Colonic mucosa (tissue), 4 donors: ENCODE data around the gene CASR. TPM values are rescaled to one million over a fixed set of nuclear protein-coding genes. Genes with fewer than 3 reads are reported as not detected.

Experiments
- DNase-seq: peaks from one replicate; pipeline ENCODE4 v3.0.0-alpha.2; 2020
- H3K27ac ChIP-seq: fragments of 200-600 bp; one replicate; pipeline ENCODE4 v1.8.0; 2021
- H3K27me3 ChIP-seq: fragments of 200-600 bp; one replicate; pipeline ENCODE4 v1.8.0; 2021
- H3K36me3 ChIP-seq: fragments of 200-600 bp; one replicate; pipeline ENCODE4 v1.8.0; 2021
- H3K4me1 ChIP-seq: fragments of 200-600 bp; one replicate; pipeline ENCODE4 v1.8.0; 2021; ENCODE audit warnings: mild to moderate bottlenecking
- H3K4me3 ChIP-seq: fragments of 200-600 bp; one replicate; pipeline ENCODE4 v1.8.0; 2021
- H3K9ac ChIP-seq, 2 donors: one replicate each; pipeline ENCODE4 v1.7.0; 2013; ENCODE audit warnings: control low read depth in 2 of 2, low read depth in 2 of 2, low read length in 2 of 2
- H3K9me3 ChIP-seq: fragments of 200-600 bp; one replicate; pipeline ENCODE4 v1.8.0; 2021
- intact Hi-C: fragments of 100-400 bp; cut with DNase I; formaldehyde crosslinking; loops from one replicate; pipeline ENCODE4 v1.14.1; 2022
- total RNA-seq, 2 donors: library from RNA; stranded (reverse); fragmentation: NEBNext Ultra II Directional in 1 of 2; extraction: Animal tissue kit (Norgen Biotek cat#: 25700) in 1 of 2; gene quantifications; one replicate each; pipeline ENCODE4 v1.2.1, GENCODE V29; 2021
- TF ChIP-seq, protein P1 (sequence below): fragments of 200-600 bp; IDR thresholded peaks from one replicate; pipeline ENCODE4 v1.8.0; 2022; ENCODE audit warnings: antibody characterized with exemption, mild to moderate bottlenecking
- donor health status: healthy.
- donor health status: DM: no; HTN: no; CAD: no.
- donor health status: DM: no; HTN: no; CAD: no.

CASR gene
- total RNA-seq, 2 donors from 2014 or later = 0.16 to 0.22 TPM

DNA sequence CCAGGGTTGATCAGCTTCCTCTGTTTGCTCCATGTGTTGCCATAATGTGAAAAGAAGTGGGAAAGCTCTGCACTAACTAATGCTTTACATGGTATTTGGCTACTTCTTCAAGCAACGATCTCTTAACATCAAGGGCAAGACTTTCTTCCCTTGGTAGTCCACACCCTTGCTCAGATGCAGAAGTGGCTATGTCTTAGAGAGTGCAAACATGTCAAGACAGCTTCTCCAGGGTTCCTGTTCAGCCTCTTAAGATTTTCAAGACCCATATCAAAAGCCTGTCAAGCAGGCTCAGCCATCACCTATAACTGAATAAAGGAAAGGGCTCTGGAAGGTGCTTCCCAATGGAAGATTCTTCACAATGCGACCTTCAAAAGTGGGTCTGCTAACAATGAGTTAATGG lies 76.7 kb downstream of the CASR start:
- Histone ChIP-seq H3K4me3 (no peak overlapping the region), H3K9me3 (no peaks in the 10 kb centered on the region), H3K9ac (no peak overlapping the region), H3K36me3 (no peaks in the 10 kb centered on the region), H3K4me1 (no peaks in the 10 kb centered on the region), H3K27ac (no peak overlapping the region), H3K27me3 (no peaks in the 10 kb centered on the region)
- DNase-seq = no peak
- TF ChIP-seq, protein P1, sequence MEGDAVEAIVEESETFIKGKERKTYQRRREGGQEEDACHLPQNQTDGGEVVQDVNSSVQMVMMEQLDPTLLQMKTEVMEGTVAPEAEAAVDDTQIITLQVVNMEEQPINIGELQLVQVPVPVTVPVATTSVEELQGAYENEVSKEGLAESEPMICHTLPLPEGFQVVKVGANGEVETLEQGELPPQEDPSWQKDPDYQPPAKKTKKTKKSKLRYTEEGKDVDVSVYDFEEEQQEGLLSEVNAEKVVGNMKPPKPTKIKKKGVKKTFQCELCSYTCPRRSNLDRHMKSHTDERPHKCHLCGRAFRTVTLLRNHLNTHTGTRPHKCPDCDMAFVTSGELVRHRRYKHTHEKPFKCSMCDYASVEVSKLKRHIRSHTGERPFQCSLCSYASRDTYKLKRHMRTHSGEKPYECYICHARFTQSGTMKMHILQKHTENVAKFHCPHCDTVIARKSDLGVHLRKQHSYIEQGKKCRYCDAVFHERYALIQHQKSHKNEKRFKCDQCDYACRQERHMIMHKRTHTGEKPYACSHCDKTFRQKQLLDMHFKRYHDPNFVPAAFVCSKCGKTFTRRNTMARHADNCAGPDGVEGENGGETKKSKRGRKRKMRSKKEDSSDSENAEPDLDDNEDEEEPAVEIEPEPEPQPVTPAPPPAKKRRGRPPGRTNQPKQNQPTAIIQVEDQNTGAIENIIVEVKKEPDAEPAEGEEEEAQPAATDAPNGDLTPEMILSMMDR = no peak
- intact Hi-C loops = no loop called here

DNA sequence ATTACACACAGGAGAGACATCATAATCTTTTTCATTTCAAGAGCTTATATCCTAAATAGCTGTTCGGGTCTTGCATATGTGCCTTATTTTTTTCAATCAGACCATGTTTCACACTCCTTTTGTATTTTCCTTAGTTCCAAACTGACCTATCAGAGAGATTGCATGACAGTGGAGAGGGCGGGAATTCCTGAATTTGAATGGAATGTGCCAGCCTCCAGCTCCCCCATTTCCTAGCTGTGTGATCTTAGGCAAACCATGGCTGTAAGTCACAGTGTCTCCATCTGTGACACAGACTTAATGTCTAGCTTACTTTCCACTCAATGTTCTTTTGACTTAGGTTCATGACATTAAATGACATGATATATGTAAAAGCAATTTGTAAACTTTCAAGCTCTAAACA lies 79.6 kb downstream of the CASR start:
- H3K27ac ChIP-seq = no peak overlapping the region
- no peak for DNase-seq
- TF ChIP-seq, protein P1 = no peak

DNA sequence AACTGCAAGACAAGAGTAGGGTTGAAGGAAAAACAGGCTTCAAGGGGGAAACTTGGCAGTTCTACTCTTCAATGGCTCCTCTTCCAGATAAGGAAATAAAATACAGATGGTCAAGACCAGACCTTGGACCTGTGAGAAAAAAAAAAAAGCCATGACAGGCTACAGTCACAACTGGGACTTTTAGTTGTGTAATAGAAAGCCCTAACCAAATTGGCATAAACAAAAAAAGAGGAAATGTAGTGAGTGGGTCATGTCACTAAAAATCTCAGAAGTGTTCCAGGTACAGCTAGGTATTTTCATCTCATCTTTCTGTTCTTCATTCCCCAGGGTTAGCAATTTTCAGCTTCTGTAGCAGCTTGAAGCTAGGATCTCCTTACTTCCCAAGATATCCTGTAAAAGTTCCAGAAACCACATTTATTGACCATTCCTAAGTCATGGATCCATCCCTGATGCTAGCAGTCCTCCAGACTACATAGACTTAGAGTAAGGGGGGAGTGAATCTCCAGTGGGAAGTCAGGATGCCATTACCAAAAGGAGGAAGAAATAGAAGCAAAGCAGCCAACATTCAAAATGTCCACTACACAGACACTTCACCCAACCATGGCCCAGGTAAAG lies 80.6 kb downstream of the CASR start:
- Histone ChIP-seq H3K9ac (no peak overlapping the region), H3K4me1 (no peaks in the 10 kb centered on the region), H3K27ac (no peak overlapping the region), H3K9me3 (no peaks in the 10 kb centered on the region), H3K4me3 (no peak overlapping the region), H3K27me3 (no peaks in the 10 kb centered on the region), H3K36me3 (no peaks in the 10 kb centered on the region)
- no peak for DNase-seq
- TF ChIP-seq, protein P1 = no peak
- intact Hi-C loops = no loop called here

More for the DNA sequence above, 79.6 kb downstream of the CASR start:
- intact Hi-C loops = no loop called here
- Histone ChIP-seq H3K4me1 (no peaks in the 10 kb centered on the region), H3K9me3 (no peaks in the 10 kb centered on the region), H3K9ac (no peak overlapping the region), H3K36me3 (no peaks in the 10 kb centered on the region), H3K27me3 (no peaks in the 10 kb centered on the region), H3K4me3 (no peak overlapping the region)

DNA sequence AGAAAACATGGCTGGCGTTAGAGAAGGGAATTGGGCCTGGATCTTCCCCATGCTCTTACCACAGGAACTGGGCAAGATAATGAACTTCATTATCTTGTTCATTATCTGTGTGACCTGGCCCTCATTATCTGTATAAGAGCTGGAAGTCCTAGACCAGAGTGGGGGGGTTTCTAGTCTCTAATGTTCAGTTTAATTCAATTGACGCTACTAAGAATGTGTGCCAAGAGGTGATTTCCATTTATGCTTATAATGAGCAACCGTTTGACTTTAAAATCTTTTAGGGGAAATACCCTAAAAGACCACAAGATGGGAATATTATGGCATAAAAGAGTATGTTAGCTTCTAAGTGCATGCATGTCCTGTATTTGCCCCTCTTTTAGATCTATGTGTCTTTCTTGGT lies 82.5 kb downstream of the CASR start:
- H3K27me3 ChIP-seq = no peaks in the 10 kb centered on the region
- intact Hi-C loops = no loop called here
- no peak overlapping the region for H3K9ac ChIP-seq
- TF ChIP-seq, protein P1 = no peak
- no peak overlapping the region for H3K4me3 ChIP-seq
- no peak for DNase-seq
- H3K4me1 ChIP-seq = no peaks in the 10 kb centered on the region
- no peaks in the 10 kb centered on the region for H3K9me3 ChIP-seq
- no peak overlapping the region for H3K27ac ChIP-seq
- H3K36me3 ChIP-seq = no peaks in the 10 kb centered on the region

DNA sequence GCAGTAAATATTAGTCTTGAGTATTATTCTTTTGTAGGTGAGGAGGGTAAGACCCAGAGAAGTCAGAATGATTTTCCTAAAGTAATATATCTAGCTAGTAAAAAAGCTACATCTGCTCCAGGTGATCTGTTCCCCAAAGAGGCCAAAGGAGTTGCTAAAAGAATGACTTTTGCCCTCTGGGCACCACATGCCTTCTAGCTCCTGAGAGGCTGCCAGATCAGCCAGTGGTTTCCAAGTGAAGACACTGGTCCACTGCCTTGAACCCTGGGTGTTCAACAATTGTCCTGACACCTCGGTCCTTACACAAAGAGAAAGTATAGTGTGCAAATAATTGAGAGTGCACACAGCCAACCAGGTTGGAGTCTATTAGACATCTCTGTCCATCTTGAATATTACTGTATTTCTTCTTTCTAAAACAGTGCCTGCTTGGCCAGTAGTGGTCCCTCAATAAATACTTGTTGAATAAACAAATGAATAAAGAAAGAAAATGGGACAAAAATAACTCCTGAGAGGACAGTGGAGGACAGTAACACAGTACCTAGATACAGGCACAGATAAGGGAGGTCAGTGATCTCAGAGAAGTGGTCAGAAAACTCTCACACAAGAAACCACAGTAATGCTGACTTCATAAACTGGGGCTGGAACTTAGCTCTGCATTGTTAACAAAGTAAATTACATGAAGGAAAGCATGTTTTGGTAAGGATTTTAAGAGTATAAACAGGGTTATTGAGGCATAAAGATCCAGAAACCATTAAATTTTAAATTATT lies 85.0 kb downstream of the CASR start:
- H3K9ac ChIP-seq = no peak overlapping the region
- H3K36me3 ChIP-seq = no peaks in the 10 kb centered on the region
- TF ChIP-seq, protein P1 = no peak
- no peaks in the 10 kb centered on the region for H3K27me3 ChIP-seq
- DNase-seq = no peak
- H3K27ac ChIP-seq = no peak overlapping the region
- no peak overlapping the region for H3K4me3 ChIP-seq
- no peaks in the 10 kb centered on the region for H3K4me1 ChIP-seq
- no peaks in the 10 kb centered on the region for H3K9me3 ChIP-seq
- intact Hi-C loops = no loop called here
